ENCODE measurements around the gene EP300.

Gene EP300

DNA sequence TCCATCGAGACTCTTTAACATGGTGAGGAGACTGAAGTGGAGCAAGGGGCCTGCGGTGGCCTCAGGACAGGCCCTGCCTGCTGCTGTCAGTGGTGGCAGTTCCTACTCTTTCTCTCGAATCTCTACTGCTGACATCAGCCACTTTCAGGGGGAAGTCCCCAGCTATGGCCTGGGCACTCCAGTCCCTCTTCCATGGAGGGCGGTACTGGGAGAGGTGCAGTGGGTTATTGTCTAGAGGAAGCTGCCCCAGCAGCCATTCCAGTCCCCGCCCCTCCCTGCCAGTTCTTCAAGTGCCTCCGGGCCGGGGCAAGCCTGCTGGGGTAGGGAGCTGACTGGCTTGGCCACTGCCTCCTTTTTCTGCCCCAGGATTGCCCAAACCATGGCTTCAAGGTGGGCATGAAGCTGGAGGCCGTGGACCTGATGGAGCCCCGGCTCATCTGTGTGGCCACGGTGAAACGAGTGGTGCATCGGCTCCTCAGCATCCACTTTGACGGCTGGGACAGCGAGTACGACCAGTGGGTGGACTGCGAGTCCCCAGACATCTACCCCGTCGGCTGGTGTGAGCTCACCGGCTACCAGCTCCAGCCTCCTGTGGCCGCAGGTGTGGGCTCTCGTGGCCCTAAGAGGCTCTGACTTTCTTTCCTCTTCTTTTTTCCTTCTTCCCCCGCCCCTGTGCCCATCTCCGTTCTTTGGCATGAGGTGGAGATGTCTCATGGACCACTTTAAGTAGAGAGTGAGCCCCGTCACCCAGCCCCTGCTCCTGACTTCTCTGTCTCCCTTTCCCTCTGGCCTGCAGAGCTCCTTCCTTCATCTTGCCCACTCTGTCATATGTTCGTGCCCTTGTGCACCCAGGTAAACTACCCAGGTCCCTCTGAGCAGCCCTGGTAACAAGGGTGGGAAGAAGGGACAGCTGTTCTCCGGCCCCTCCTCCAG is 134.6 kb downstream of the EP300 start:
- no peak for DNase-seq (ENCODE audit: low read depth)
- H3K4me3 ChIP-seq (ENCODE audit: low read length), result no peak overlapping the region
- TF ChIP-seq, protein P1, sequence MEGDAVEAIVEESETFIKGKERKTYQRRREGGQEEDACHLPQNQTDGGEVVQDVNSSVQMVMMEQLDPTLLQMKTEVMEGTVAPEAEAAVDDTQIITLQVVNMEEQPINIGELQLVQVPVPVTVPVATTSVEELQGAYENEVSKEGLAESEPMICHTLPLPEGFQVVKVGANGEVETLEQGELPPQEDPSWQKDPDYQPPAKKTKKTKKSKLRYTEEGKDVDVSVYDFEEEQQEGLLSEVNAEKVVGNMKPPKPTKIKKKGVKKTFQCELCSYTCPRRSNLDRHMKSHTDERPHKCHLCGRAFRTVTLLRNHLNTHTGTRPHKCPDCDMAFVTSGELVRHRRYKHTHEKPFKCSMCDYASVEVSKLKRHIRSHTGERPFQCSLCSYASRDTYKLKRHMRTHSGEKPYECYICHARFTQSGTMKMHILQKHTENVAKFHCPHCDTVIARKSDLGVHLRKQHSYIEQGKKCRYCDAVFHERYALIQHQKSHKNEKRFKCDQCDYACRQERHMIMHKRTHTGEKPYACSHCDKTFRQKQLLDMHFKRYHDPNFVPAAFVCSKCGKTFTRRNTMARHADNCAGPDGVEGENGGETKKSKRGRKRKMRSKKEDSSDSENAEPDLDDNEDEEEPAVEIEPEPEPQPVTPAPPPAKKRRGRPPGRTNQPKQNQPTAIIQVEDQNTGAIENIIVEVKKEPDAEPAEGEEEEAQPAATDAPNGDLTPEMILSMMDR (conservative IDR thresholded peaks at IDR 0.05; ENCODE audit: low read depth, low read length), result no peak

DNA sequence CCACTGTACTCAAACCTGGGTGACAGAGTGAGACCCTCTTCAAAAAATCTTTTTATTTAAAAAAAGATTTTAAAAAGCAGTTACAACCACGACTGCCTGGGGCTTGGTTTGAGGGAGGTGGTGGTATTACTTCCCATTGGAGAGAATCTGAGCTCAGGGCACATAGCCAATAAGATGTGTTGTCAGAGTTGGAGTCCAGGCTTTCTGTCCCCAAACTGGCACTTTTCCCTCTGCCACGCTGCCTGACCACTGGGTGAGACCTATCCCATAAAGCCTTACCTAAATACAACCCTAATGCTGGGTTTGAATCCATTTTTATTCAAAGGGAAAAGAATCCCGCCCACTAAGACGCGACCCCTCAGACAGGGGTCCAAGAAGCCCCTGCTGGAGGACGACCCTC is 136.8 kb downstream of the EP300 start:
- H3K4me3 ChIP-seq (ENCODE audit: low read length), result no peak overlapping the region
- TF ChIP-seq, protein P1 (conservative IDR thresholded peaks at IDR 0.05; ENCODE audit: low read depth, low read length), result no peak
- DNase-seq (ENCODE audit: low read depth), result no peak

All from retinal pigment epithelial cell (primary cell).